Measurements from ENCODE around the gene SREBF1. TPM values are rescaled to one million over a fixed set of nuclear protein-coding genes. Genes with fewer than 3 reads are reported as not detected.

The SREBF1 gene
- total RNA-seq, 1 donor from 2014 or later, result 51.6 TPM

DNA sequence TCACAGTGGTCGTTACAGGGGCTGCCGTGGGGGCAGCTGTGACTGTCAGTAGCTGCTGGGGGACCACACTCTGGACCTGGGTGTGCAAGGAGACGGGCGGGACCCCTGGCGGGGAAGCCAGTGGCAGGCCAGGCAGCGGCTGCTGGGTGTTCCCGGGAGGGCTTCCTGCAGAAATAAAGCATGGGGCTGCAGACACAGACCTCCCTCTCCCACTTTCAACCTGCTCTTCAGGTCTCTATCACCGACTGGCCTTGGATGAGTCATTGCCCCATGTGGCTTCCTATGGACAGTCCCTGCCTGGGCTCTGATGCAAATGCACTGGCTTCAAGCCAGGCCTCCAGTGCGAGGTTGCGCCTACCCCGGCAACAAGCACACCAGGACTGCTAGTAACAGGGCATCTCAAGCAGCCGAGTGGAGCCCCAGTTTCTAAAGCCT lies 17.2 kb downstream of the SREBF1 start:
- no peak overlapping the region for H3K4me3 ChIP-seq (ENCODE audit: low read depth, low read length)
- peak; percentile 86 for DNase-seq (ENCODE audit: low read depth)
- peaks cover 61% of the 10 kb centered on the region for H3K36me3 ChIP-seq (ENCODE audit: control insufficient read depth, insufficient read depth, low read length)
- FAIRE-seq, result peak; percentile 89
- TF ChIP-seq, protein P1, sequence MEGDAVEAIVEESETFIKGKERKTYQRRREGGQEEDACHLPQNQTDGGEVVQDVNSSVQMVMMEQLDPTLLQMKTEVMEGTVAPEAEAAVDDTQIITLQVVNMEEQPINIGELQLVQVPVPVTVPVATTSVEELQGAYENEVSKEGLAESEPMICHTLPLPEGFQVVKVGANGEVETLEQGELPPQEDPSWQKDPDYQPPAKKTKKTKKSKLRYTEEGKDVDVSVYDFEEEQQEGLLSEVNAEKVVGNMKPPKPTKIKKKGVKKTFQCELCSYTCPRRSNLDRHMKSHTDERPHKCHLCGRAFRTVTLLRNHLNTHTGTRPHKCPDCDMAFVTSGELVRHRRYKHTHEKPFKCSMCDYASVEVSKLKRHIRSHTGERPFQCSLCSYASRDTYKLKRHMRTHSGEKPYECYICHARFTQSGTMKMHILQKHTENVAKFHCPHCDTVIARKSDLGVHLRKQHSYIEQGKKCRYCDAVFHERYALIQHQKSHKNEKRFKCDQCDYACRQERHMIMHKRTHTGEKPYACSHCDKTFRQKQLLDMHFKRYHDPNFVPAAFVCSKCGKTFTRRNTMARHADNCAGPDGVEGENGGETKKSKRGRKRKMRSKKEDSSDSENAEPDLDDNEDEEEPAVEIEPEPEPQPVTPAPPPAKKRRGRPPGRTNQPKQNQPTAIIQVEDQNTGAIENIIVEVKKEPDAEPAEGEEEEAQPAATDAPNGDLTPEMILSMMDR (IDR thresholded peaks at IDR 0.05; ENCODE audit: insufficient read depth, low read length, severe bottlenecking), result no peak
- H3K27me3 ChIP-seq (ENCODE audit: control insufficient read depth, insufficient read depth, low read length), result no peaks in the 10 kb centered on the region

- TF ChIP-seq, protein P1 (IDR thresholded peaks at IDR 0.05; ENCODE audit: insufficient read depth, low read length, severe bottlenecking), result no peak
- DNase-seq (ENCODE audit: low read depth) (no peak), FAIRE-seq (no peak)
- Histone ChIP-seq H3K36me3 (ENCODE audit: control insufficient read depth, insufficient read depth, low read length) (peaks cover 66% of the 10 kb centered on the region), H3K4me3 (ENCODE audit: low read depth, low read length) (no peak overlapping the region), H3K27me3 (ENCODE audit: control insufficient read depth, insufficient read depth, low read length) (no peaks in the 10 kb centered on the region)
Measured at GRCh38 chr17:17819111-17819510, 17.7 kb downstream of the SREBF1 start.

- DNase-seq (ENCODE audit: low read depth), result no peak
- Histone ChIP-seq H3K36me3 (ENCODE audit: control insufficient read depth, insufficient read depth, low read length) (peaks cover 67% of the 10 kb centered on the region), H3K27me3 (ENCODE audit: control insufficient read depth, insufficient read depth, low read length) (no peaks in the 10 kb centered on the region), H3K4me3 (ENCODE audit: low read depth, low read length) (no peak overlapping the region)
- TF ChIP-seq, protein P1 (IDR thresholded peaks at IDR 0.05; ENCODE audit: insufficient read depth, low read length, severe bottlenecking), result no peak
- no peak for FAIRE-seq
Measured at GRCh38 chr17:17818088-17818526, 18.7 kb downstream of the SREBF1 start.

GRCh38 chr17:17817552-17817947 lies 19.2 kb downstream of the SREBF1 start:
- no peak overlapping the region for H3K4me3 ChIP-seq (ENCODE audit: low read depth, low read length)
- TF ChIP-seq, protein P1 (IDR thresholded peaks at IDR 0.05; ENCODE audit: insufficient read depth, low read length, severe bottlenecking), result no peak
- H3K27me3 ChIP-seq (ENCODE audit: control insufficient read depth, insufficient read depth, low read length), result no peaks in the 10 kb centered on the region
- FAIRE-seq (peak; percentile 62), DNase-seq (ENCODE audit: low read depth) (no peak)
- H3K36me3 ChIP-seq (ENCODE audit: control insufficient read depth, insufficient read depth, low read length), result peaks cover 66% of the 10 kb centered on the region

GRCh38 chr17:17816831-17817551 lies 19.8 kb downstream of the SREBF1 start:
- H3K36me3 ChIP-seq (ENCODE audit: control insufficient read depth, insufficient read depth, low read length), result peaks cover 65% of the 10 kb centered on the region
- no peaks in the 10 kb centered on the region for H3K27me3 ChIP-seq (ENCODE audit: control insufficient read depth, insufficient read depth, low read length)
- DNase-seq (ENCODE audit: low read depth) (no peak), FAIRE-seq (no peak)
- TF ChIP-seq, protein P1 (IDR thresholded peaks at IDR 0.05; ENCODE audit: insufficient read depth, low read length, severe bottlenecking), result no peak
- H3K4me3 ChIP-seq (ENCODE audit: low read depth, low read length), result no peak overlapping the region
